GM12878 (cell line): ENCODE results near the gene ZDHHC22. TPM values are rescaled to one million over a fixed set of nuclear protein-coding genes. Genes with fewer than 3 reads are reported as not detected.

ENCODE experiments used
- CREM ChIP-seq: IDR thresholded peaks from 2 replicates; pipeline ENCODE4 v1.6.1; 2014; ENCODE audit warnings: antibody characterized with exemption, low read depth
- EP300 ChIP-seq, 2 experiments: fragments of 150-350 bp in 1 of 2; IDR thresholded peaks; 2 replicates each; pipeline ENCODE4 v1.6.1; 2011 to 2012; ENCODE audit warnings: low read depth in 2 of 2, low read length in 2 of 2, borderline replicate concordance in 1 of 2, improper control_type of control experiment in 1 of 2, inconsistent platforms in 1 of 2; ENCODE audit not compliant: control insufficient read depth in 1 of 2
- ETV6 ChIP-seq, 2 experiments: fragments of 450-650 bp in 1 of 2; IDR thresholded peaks in 1 of 2; conservative IDR thresholded peaks in 1 of 2; 2 replicates each; pipeline ENCODE4 v1.6.1; 2014; ENCODE audit warnings: antibody characterized with exemption in 1 of 2, borderline replicate concordance in 1 of 2, low read depth in 1 of 2, mild to moderate bottlenecking in 1 of 2, moderate library complexity in 1 of 2
- IRF4 ChIP-seq: IDR thresholded peaks from 2 replicates; pipeline ENCODE4 v1.6.1; 2011; ENCODE audit warnings: low read depth, low read length
- MLLT1 ChIP-seq: fragments of 450-650 bp; IDR thresholded peaks from 2 replicates; pipeline ENCODE4 v1.6.1; 2016; ENCODE audit warnings: mild to moderate bottlenecking
- MXI1 ChIP-seq: fragments of 150-350 bp; IDR thresholded peaks from 2 replicates; pipeline ENCODE4 v1.6.1; 2011; ENCODE audit warnings: low read depth, mild to moderate bottlenecking, inconsistent platforms, low read length, improper control_type of control experiment
- PAX8 ChIP-seq: fragments of 450-650 bp; IDR thresholded peaks from 2 replicates; pipeline ENCODE4 v1.6.1; 2017; ENCODE audit warnings: mild to moderate bottlenecking, moderate library complexity
- PRDM15 ChIP-seq: fragments of 450-650 bp; formaldehyde crosslinking; IDR thresholded peaks from 2 replicates; pipeline ENCODE4 v1.4.0; 2020; ENCODE audit warnings: mild to moderate bottlenecking, moderate library complexity
- RB1 ChIP-seq: fragments of 450-650 bp; formaldehyde crosslinking; IDR thresholded peaks from 2 replicates; pipeline ENCODE4 v1.6.1; 2017; ENCODE audit warnings: mild to moderate bottlenecking, borderline replicate concordance
- RELB ChIP-seq: fragments of 450-650 bp; IDR thresholded peaks from 2 replicates; pipeline ENCODE4 v1.6.1; 2017; ENCODE audit warnings: low read depth, mild to moderate bottlenecking, moderate library complexity
- RUNX3 ChIP-seq: IDR thresholded peaks from 2 replicates; pipeline ENCODE4 v1.6.1; 2012; ENCODE audit warnings: low read length, inconsistent platforms
- SREBF2 ChIP-seq: IDR thresholded peaks from 2 replicates; pipeline ENCODE4 v1.6.1; 2012; ENCODE audit warnings: mild to moderate bottlenecking, low read length
- USF1 ChIP-seq: IDR thresholded peaks from 2 replicates; pipeline ENCODE4 v1.6.1; 2011; ENCODE audit warnings: borderline replicate concordance, low read depth, mild to moderate bottlenecking, moderate library complexity, mixed read lengths, low read length; ENCODE audit not compliant: insufficient read depth; ENCODE audit errors: extremely low read length
- ZNF24 ChIP-seq: fragments of 450-650 bp; IDR thresholded peaks from 2 replicates; pipeline ENCODE4 v1.6.1; 2017; ENCODE audit warnings: antibody characterized with exemption, mild to moderate bottlenecking
- ZNF592 ChIP-seq: fragments of 450-650 bp; IDR thresholded peaks from 2 replicates; pipeline ENCODE4 v1.6.1; 2017; ENCODE audit warnings: mild to moderate bottlenecking, moderate library complexity
- polyA plus RNA-seq, 11 experiments: library from polyadenylated mRNA; depleted of rRNA in 4 of 11; unstranded in 6 of 11; stranded (reverse) in 5 of 11; fragments of >200 nt; fragmentation: Nextera tagmentation in 4 of 11; fragmentation: Illumina TruSeq in 1 of 11; extraction: Ambion mirVana in 4 of 11; extraction: Trizol in 1 of 11; gene quantifications; 1 replicate in 1 of 11; 2 replicates in 10 of 11; pipeline versions ENCODE4 v1.2.1 to v1.2.3, GENCODE V29; 2011 to 2016; ENCODE audit warnings: inconsistent platforms in 2 of 11, missing spikeins in 2 of 11, low read depth in 1 of 11
- total RNA-seq, 4 experiments: library from RNA; depleted of rRNA in 3 of 4; stranded (reverse); fragments of >200 nt in 3 of 4; fragmentation: Illumina TruSeq in 1 of 4; extraction: Trizol in 1 of 4; gene quantifications; 2 replicates each; pipeline versions ENCODE4 v1.2.1 to v1.2.3, GENCODE V29; 2013 to 2021

Gene ZDHHC22
- total and polyA plus RNA-seq, 10 of the 15 experiments (the other 5 are each of a cell fraction or from before 2014, with no cell fraction given): 0.06 TPM; not detected in 9

- TF ChIP-seq MLLT1 (peak; percentile 82), IRF4 (peak; percentile 90), USF1 (no peak), ZNF592 (no peak), ZNF24 (0 out of 2 replicates have a peak, but pooled peaks have one; percentile 13), PRDM15 (no peak), PAX8 (peak; percentile 85; the same call in 1 of the 2 replicates), MXI1 (peak; percentile 34; the same call in 1 of the 2 replicates), CREM (peak; percentile 82), EP300 (IDR thresholded peaks at IDR 0.05; ENCODE audit: borderline replicate concordance in 1 of 2, control insufficient read depth in 1 of 2, low read depth in 2 of 2, low read length in 2 of 2) (peak; percentile 84 to 89), ETV6 (conservative IDR thresholded peaks at IDR 0.05 in 1 of 2, IDR thresholded peaks at IDR 0.05 in 1 of 2; ENCODE audit: borderline replicate concordance in 1 of 2, low read depth in 1 of 2) (peak in 1 of 2 experiments; percentile 81; a peak in 2 of 4 replicates), SREBF2 (no peak), RELB (peak; percentile 73), RB1 (peak; percentile 26; the same call in 1 of the 2 replicates), RUNX3 (peak; percentile 89)
Observed at GRCh38 chr14:77120771-77121743, 20.5 kb downstream of the ZDHHC22 start (continued).
